ENCODE results near the gene KLHL28.

KLHL28 gene

DNA sequence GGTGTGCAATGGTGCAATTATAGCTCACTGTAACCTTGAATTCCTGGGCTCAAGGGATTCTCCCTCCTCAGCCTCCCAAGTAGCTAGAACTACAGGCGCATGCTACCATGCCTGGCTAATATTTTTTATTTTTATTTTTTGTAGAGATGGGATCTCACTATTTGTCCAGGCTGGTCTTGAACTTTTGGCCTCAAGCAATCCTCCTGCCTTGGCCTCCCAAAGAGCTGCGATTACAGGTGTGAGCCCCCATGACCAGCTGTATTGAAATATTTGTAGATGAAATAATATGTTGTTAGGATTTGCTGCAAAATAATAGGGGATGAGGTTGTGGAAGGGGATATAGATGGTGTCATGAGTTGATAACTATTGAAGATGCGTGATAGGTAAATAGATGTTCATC lies 4.9 kb downstream of the KLHL28 start:
- Histone ChIP-seq H3K4me3 (ENCODE audit: low read depth, low read length) (no peak overlapping the region), H3K4me1 (ENCODE audit: control insufficient read depth, insufficient read depth, low read length) (no peaks in the 10 kb centered on the region), H3K36me3 (ENCODE audit: control insufficient read depth, insufficient read depth, low read length) (no peaks in the 10 kb centered on the region), H3K9ac (ENCODE audit: low read depth, low read length) (no peak overlapping the region), H3K27me3 (ENCODE audit: control insufficient read depth, insufficient read depth, low read length) (no peaks in the 10 kb centered on the region), H3K9me3 (ENCODE audit: control insufficient read depth, insufficient read depth, low read length) (no peaks in the 10 kb centered on the region)

DNA sequence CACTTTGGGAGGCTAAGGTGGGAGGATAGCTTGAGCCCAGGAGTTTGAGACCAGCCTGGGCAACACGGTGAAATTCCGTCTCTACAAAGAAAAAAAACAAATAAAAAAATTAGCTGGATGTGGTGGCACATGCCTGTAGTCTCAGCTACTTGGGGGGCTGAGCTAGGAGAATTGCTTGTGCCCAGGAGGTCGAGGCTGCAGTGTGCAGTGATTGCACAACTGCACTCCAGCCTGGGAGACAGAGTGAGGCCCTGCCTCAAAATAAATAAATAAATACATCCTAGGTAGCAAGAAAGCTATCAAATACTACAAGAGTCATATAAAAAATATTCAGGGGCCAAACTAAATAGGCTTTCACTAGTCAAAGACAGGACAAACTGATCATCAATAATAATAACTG lies 6.2 kb downstream of the KLHL28 start:
- no peaks in the 10 kb centered on the region for H3K9me3 ChIP-seq (ENCODE audit: control insufficient read depth, insufficient read depth, low read length)
- H3K4me3 ChIP-seq (ENCODE audit: low read depth, low read length): no peak overlapping the region
- H3K36me3 ChIP-seq (ENCODE audit: control insufficient read depth, insufficient read depth, low read length): no peaks in the 10 kb centered on the region
- H3K27me3 ChIP-seq (ENCODE audit: control insufficient read depth, insufficient read depth, low read length): no peaks in the 10 kb centered on the region
- H3K4me1 ChIP-seq (ENCODE audit: control insufficient read depth, insufficient read depth, low read length): no peaks in the 10 kb centered on the region
- no peak overlapping the region for H3K9ac ChIP-seq (ENCODE audit: low read depth, low read length)

DNA sequence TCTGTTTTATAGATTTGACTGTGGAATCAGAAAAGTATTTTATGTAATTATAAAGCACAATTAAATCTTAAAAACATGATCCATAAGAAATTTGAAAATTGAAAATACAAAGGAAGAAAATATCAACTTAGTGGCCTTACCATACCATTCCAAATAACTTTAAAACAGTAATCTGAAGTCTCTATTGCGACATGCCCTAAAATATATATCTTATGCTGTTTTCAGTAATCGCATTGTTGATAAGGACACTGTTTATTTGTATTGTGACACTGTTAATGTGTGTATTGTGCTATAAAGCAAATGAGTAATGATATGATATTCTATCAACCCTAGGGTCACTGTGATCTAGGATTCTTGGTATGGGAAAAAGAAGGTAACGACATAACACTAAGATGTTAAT lies 7.0 kb downstream of the KLHL28 start:
- Histone ChIP-seq H3K4me1 (ENCODE audit: control insufficient read depth, insufficient read depth, low read length) (no peaks in the 10 kb centered on the region), H3K9me3 (ENCODE audit: control insufficient read depth, insufficient read depth, low read length) (no peaks in the 10 kb centered on the region), H3K9ac (ENCODE audit: low read depth, low read length) (no peak overlapping the region), H3K36me3 (ENCODE audit: control insufficient read depth, insufficient read depth, low read length) (no peaks in the 10 kb centered on the region), H3K4me3 (ENCODE audit: low read depth, low read length) (no peak overlapping the region), H3K27me3 (ENCODE audit: control insufficient read depth, insufficient read depth, low read length) (no peaks in the 10 kb centered on the region)

DNA sequence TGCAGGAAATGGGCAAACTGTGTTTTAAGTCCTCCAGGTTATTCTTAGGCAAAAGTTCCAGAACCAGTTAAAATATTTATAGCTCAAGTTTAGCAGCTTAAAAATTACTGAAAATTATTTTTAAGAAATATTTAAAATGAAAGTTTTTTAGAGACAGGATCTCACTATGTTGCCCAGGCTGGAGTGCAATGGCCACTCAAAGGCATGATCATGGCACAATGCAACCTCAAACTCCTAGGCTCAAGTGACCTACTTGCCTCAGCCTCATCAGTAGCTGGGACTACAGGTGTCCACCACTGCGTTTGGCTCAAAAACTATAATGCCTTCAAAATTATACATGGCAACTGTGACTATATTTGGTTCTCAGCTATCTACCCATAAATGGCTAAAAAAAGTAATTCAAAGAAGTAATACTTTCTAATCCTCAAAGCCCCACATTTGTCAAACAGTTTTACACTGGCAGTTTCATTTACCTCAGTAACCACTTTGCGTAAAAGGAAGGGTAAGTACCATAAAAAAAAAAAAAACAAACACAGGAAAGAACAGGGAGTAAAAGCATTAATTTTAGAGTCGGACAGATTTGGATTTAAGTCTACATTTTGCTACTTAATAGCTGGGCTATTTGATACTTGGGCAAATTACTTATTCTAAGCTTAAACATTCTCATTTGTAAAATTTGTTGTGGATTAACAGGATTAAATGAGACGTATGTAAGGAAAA lies 9.2 kb downstream of the KLHL28 start:
- no peaks in the 10 kb centered on the region for H3K27me3 ChIP-seq (ENCODE audit: control insufficient read depth, insufficient read depth, low read length)

DNA sequence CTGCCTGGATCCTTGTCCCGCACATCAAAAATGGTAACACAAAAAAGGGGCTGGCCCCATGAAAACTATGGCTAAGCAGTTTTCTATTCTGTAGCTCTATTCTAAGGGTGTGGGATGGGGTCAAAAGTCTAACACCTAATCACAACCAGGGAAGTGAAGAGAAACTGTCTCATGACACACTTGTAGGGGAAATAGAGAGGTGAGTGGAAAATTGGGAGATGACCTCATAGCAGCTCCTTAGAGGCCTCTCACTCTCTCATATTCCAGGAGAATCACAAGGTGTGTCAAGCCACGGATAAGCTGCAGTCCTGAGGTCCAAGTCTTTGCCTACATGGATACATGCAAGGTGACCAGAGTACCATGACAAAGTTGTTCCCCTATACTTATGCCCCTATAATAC lies 10.7 kb downstream of the KLHL28 start:
- Histone ChIP-seq H3K4me1 (ENCODE audit: control insufficient read depth, insufficient read depth, low read length) (no peaks in the 10 kb centered on the region), H3K9ac (ENCODE audit: low read depth, low read length) (no peak overlapping the region)

More for the DNA sequence above, 9.2 kb downstream of the KLHL28 start:
- Histone ChIP-seq H3K9me3 (ENCODE audit: control insufficient read depth, insufficient read depth, low read length) (no peaks in the 10 kb centered on the region), H3K36me3 (ENCODE audit: control insufficient read depth, insufficient read depth, low read length) (no peaks in the 10 kb centered on the region), H3K9ac (ENCODE audit: low read depth, low read length) (no peak overlapping the region), H3K4me1 (ENCODE audit: control insufficient read depth, insufficient read depth, low read length) (no peaks in the 10 kb centered on the region), H3K4me3 (ENCODE audit: low read depth, low read length) (no peak overlapping the region)

DNA sequence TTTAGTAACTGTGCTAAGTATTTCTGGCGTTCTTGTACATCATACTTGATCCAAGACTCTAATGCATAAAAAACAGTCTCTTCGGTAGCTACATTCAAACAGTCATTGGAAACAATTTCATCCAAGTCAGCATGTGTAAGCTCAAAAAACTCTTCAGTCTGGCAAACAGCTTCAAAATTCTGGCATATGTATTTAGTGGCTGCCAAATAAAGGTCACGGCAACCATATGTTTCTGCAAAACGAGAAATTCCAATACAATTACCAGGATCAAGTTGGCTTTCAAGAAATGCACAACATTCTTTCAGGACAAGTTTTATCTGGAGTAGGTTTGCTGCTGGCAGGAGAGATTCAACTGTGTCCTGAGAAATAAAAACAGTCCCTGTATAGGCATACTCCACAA lies 16.5 kb downstream of the KLHL28 start:
- H3K4me1 ChIP-seq (ENCODE audit: control insufficient read depth, insufficient read depth, low read length): no peaks in the 10 kb centered on the region
- H3K4me3 ChIP-seq (ENCODE audit: low read depth, low read length): no peak overlapping the region
- no peaks in the 10 kb centered on the region for H3K9me3 ChIP-seq (ENCODE audit: control insufficient read depth, insufficient read depth, low read length)
- no peaks in the 10 kb centered on the region for H3K27me3 ChIP-seq (ENCODE audit: control insufficient read depth, insufficient read depth, low read length)
- H3K9ac ChIP-seq (ENCODE audit: low read depth, low read length): no peak overlapping the region
- no peaks in the 10 kb centered on the region for H3K36me3 ChIP-seq (ENCODE audit: control insufficient read depth, insufficient read depth, low read length)

More for the DNA sequence above, 10.7 kb downstream of the KLHL28 start:
- Histone ChIP-seq H3K36me3 (ENCODE audit: control insufficient read depth, insufficient read depth, low read length) (no peaks in the 10 kb centered on the region), H3K9me3 (ENCODE audit: control insufficient read depth, insufficient read depth, low read length) (no peaks in the 10 kb centered on the region), H3K4me3 (ENCODE audit: low read depth, low read length) (no peak overlapping the region), H3K27me3 (ENCODE audit: control insufficient read depth, insufficient read depth, low read length) (no peaks in the 10 kb centered on the region)

DNA sequence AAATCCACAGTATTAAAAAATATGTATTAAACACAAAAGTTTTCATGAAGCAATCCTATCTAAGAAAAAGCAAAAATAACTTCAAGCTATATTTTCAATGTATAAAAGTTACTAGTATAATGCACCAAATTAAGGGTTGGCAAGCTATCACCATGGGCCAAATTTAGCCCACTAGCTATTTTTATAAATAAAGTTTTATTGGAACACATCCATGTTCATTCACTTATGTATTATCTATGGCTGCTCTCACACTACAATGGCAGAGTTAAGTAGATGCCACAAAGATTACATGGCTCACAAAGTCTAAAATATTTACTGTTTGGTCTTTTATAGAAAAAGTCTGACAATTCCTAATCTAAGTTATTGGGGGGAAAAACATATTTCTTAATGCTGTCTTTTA lies 17.6 kb downstream of the KLHL28 start:
- H3K36me3 ChIP-seq (ENCODE audit: control insufficient read depth, insufficient read depth, low read length): no peaks in the 10 kb centered on the region
- H3K27me3 ChIP-seq (ENCODE audit: control insufficient read depth, insufficient read depth, low read length): no peaks in the 10 kb centered on the region
- no peak overlapping the region for H3K9ac ChIP-seq (ENCODE audit: low read depth, low read length)
- no peak overlapping the region for H3K4me3 ChIP-seq (ENCODE audit: low read depth, low read length)
- H3K9me3 ChIP-seq (ENCODE audit: control insufficient read depth, insufficient read depth, low read length): no peaks in the 10 kb centered on the region
- no peaks in the 10 kb centered on the region for H3K4me1 ChIP-seq (ENCODE audit: control insufficient read depth, insufficient read depth, low read length)

DNA sequence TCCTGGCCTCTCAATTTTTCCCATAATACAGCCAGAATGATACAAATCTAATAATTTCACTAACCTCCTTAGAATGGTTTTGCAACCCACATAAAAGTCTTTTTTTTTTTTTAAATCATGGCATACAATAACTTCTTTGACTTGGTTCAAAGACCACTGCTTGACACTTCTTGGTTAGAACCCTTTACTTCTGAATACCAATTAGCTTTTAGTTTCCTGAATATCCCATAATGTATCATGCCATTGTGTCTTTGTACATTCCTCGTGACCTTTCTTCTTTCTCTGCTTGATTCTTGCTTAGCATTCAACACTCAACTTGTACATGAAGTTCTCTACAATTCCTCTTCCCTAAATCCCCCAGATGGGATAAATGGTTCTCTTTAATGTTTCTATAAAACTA lies 19.3 kb downstream of the KLHL28 start:
- Histone ChIP-seq H3K9ac (ENCODE audit: low read depth, low read length) (no peak overlapping the region), H3K4me3 (ENCODE audit: low read depth, low read length) (no peak overlapping the region), H3K27me3 (ENCODE audit: control insufficient read depth, insufficient read depth, low read length) (no peaks in the 10 kb centered on the region), H3K9me3 (ENCODE audit: control insufficient read depth, insufficient read depth, low read length) (no peaks in the 10 kb centered on the region), H3K4me1 (ENCODE audit: control insufficient read depth, insufficient read depth, low read length) (no peaks in the 10 kb centered on the region), H3K36me3 (ENCODE audit: control insufficient read depth, insufficient read depth, low read length) (no peaks in the 10 kb centered on the region)

DNA sequence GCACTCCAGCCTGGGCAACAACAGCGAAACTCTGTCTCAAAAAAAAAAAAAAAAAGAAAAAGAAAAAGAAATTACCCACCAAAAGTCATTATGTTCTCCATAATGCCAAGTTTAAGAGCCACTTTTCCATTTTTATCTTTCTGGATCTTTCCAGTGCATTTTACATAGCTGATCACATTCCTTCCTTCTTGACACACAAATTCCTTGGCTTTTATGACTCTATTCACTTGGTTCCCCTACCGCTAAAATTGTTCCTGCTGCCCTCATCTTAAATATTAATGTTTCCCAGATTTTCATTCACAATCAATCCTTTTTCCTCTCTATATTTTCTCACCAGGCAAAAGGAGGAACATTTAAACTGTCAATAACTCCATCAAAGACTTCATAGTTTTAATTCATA lies 20.2 kb downstream of the KLHL28 start:
- H3K4me3 ChIP-seq (ENCODE audit: low read depth, low read length): no peak overlapping the region
- no peaks in the 10 kb centered on the region for H3K27me3 ChIP-seq (ENCODE audit: control insufficient read depth, insufficient read depth, low read length)
- H3K9ac ChIP-seq (ENCODE audit: low read depth, low read length): no peak overlapping the region
- H3K36me3 ChIP-seq (ENCODE audit: control insufficient read depth, insufficient read depth, low read length): no peaks in the 10 kb centered on the region
- no peaks in the 10 kb centered on the region for H3K4me1 ChIP-seq (ENCODE audit: control insufficient read depth, insufficient read depth, low read length)
- no peaks in the 10 kb centered on the region for H3K9me3 ChIP-seq (ENCODE audit: control insufficient read depth, insufficient read depth, low read length)

DNA sequence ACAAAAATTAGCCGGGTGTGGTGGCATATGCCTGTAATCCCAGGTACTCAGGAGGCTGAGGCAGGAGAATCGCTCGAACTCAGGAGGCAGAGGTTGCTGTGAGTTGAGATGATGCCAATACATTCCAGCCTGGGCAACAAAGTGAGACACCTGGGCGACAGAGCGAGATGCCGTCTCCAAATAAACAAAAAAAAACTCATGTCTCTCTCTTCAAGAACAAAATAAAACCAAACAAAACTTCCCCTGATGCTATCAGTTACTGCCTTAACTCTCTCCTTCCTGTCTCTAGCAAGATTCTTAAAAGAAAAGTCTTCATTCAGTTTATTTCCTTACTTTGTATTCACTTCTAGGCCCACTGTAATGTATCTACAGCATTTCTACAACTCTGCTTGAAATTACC lies 20.8 kb downstream of the KLHL28 start:
- Histone ChIP-seq H3K4me3 (ENCODE audit: low read depth, low read length) (no peak overlapping the region), H3K27me3 (ENCODE audit: control insufficient read depth, insufficient read depth, low read length) (no peaks in the 10 kb centered on the region), H3K9me3 (ENCODE audit: control insufficient read depth, insufficient read depth, low read length) (no peaks in the 10 kb centered on the region), H3K4me1 (ENCODE audit: control insufficient read depth, insufficient read depth, low read length) (no peaks in the 10 kb centered on the region), H3K36me3 (ENCODE audit: control insufficient read depth, insufficient read depth, low read length) (no peaks in the 10 kb centered on the region), H3K9ac (ENCODE audit: low read depth, low read length) (no peak overlapping the region)

DNA sequence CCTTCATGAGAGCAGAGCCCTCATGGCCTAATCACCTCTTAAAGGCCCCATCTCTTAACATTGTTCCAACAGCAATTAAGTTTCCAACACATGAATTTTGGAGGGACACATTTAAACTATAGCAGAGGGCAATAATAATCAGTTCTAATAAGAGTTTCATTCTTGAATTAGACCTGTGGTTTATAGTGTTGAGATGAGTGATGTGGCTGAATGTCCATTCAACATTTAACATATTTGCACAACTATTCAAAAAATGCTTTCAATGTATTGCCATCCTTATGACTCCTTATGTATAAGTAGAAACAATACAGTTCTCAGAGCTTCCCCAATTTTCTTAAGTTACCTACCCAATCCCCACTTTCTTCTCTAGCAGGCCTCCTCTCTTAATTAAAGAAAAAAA lies 21.5 kb downstream of the KLHL28 start:
- H3K9me3 ChIP-seq (ENCODE audit: control insufficient read depth, insufficient read depth, low read length): no peaks in the 10 kb centered on the region
- H3K4me1 ChIP-seq (ENCODE audit: control insufficient read depth, insufficient read depth, low read length): no peaks in the 10 kb centered on the region
- no peaks in the 10 kb centered on the region for H3K36me3 ChIP-seq (ENCODE audit: control insufficient read depth, insufficient read depth, low read length)
- no peak overlapping the region for H3K9ac ChIP-seq (ENCODE audit: low read depth, low read length)
- no peaks in the 10 kb centered on the region for H3K27me3 ChIP-seq (ENCODE audit: control insufficient read depth, insufficient read depth, low read length)
- no peak overlapping the region for H3K4me3 ChIP-seq (ENCODE audit: low read depth, low read length)

DNA sequence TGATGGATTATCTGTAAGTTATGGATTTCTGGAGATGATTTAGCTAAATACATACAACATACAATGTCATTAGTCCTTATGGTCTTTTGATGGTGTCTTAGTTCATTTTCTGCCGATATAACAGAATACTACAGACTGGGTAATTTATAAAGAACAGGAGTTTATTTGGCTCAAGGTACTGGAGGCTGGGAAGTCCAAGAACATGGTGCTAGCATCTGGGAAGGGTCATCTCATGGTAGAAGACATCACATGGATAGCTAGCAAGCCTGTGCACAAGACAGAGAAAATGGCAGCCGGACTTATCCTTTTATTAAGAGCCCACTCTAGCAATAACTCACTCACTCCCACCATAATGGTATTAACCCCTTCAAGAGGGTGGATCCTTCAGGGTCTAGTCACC lies 24.2 kb downstream of the KLHL28 start:
- H3K9me3 ChIP-seq (ENCODE audit: control insufficient read depth, insufficient read depth, low read length): no peaks in the 10 kb centered on the region
- no peaks in the 10 kb centered on the region for H3K4me1 ChIP-seq (ENCODE audit: control insufficient read depth, insufficient read depth, low read length)
- no peak overlapping the region for H3K4me3 ChIP-seq (ENCODE audit: low read depth, low read length)
- no peak overlapping the region for H3K9ac ChIP-seq (ENCODE audit: low read depth, low read length)
- no peaks in the 10 kb centered on the region for H3K27me3 ChIP-seq (ENCODE audit: control insufficient read depth, insufficient read depth, low read length)
- H3K36me3 ChIP-seq (ENCODE audit: control insufficient read depth, insufficient read depth, low read length): no peaks in the 10 kb centered on the region

Measured in iPS-15b (cell line).